ENCODE results near the gene CDK2AP2.
"Not testable (repeated sequence)": the region's sequence is repeated elsewhere in the genome, so short reads cannot be mapped to it uniquely, and the experiment has no call there.

CDK2AP2 gene

GRCh38 chr11:67507864-67508485 is at the start of gene CDK2AP2:
Gene CDK2AP2, minus strand, starts transcription at chr11:67508162. Its CDS starts 80 bp downstream, at chr11:67508082.
- peak; percentile 96 for DNase-seq (ENCODE audit: low spot score)

- DNase-seq (ENCODE audit: low spot score) = no peak
These were observed 48.3 kb upstream of the CDK2AP2 start for GRCh38 chr11:67556244-67556643.

GRCh38 chr11:67551697-67552096 is 43.7 kb upstream of the CDK2AP2 start:
- not testable (repeated sequence) for DNase-seq (ENCODE audit: low spot score)

GRCh38 chr11:67551127-67551526 is 43.2 kb upstream of the CDK2AP2 start:
- no peak for DNase-seq (ENCODE audit: low spot score)

- DNase-seq (ENCODE audit: low spot score) = no peak
These were observed 40.7 kb upstream of the CDK2AP2 start for GRCh38 chr11:67548555-67549110.

- not testable (repeated sequence) for DNase-seq (ENCODE audit: low spot score)
These were observed 40.1 kb upstream of the CDK2AP2 start for GRCh38 chr11:67548112-67548511.

- DNase-seq (ENCODE audit: low spot score) = no peak
These were observed 37.3 kb upstream of the CDK2AP2 start for GRCh38 chr11:67545280-67545679.

GRCh38 chr11:67544616-67545242 is 36.8 kb upstream of the CDK2AP2 start:
- no peak for DNase-seq (ENCODE audit: low spot score)

GRCh38 chr11:67543585-67543984 is 35.6 kb upstream of the CDK2AP2 start:
- no peak for DNase-seq (ENCODE audit: low spot score)

- DNase-seq (ENCODE audit: low spot score) = no peak
These were observed 35.0 kb upstream of the CDK2AP2 start for GRCh38 chr11:67542971-67543370.

GRCh38 chr11:67542169-67542568 is 34.2 kb upstream of the CDK2AP2 start:
- no peak for DNase-seq (ENCODE audit: low spot score)

- no peak for DNase-seq (ENCODE audit: low spot score)
These were observed 33.2 kb upstream of the CDK2AP2 start for GRCh38 chr11:67541198-67541597.

GRCh38 chr11:67539550-67539949 is 31.6 kb upstream of the CDK2AP2 start:
- no peak for DNase-seq (ENCODE audit: low spot score)

- DNase-seq (ENCODE audit: low spot score) = no peak
These were observed 31.0 kb upstream of the CDK2AP2 start for GRCh38 chr11:67538823-67539505.

GRCh38 chr11:67538306-67538705 is 30.3 kb upstream of the CDK2AP2 start:
- DNase-seq (ENCODE audit: low spot score) = no peak

GRCh38 chr11:67535561-67535960 is 27.6 kb upstream of the CDK2AP2 start:
- no peak for DNase-seq (ENCODE audit: low spot score)

- DNase-seq (ENCODE audit: low spot score) = no peak
These were observed 26.2 kb upstream of the CDK2AP2 start for GRCh38 chr11:67534070-67534679.

- no peak for DNase-seq (ENCODE audit: low spot score)
These were observed 24.9 kb upstream of the CDK2AP2 start for GRCh38 chr11:67532889-67533288.

GRCh38 chr11:67530282-67530592 is 22.3 kb upstream of the CDK2AP2 start:
- DNase-seq (ENCODE audit: low spot score) = no peak

GRCh38 chr11:67528376-67528775 is 20.4 kb upstream of the CDK2AP2 start:
- DNase-seq (ENCODE audit: low spot score) = no peak

- no peak for DNase-seq (ENCODE audit: low spot score)
These were observed 17.5 kb upstream of the CDK2AP2 start for GRCh38 chr11:67525275-67525976.

GRCh38 chr11:67524480-67524808 is 16.5 kb upstream of the CDK2AP2 start:
- no peak for DNase-seq (ENCODE audit: low spot score)

All from COLO829 (cell line).